ENCODE measurements around the gene ABHD6. TPM values are rescaled to one million over a fixed set of nuclear protein-coding genes. Genes with fewer than 3 reads are reported as not detected.
A peak's percentile ranks its signal among the peaks of the same experiment; 100 is the strongest.

The ABHD6 gene
- total and polyA plus RNA-seq, 2 experiments from 2014 or later: 24.6 to 25.1 TPM

GRCh38 chr3:58323529-58324390, 86.2 kb downstream of the ABHD6 start:
- H3K36me3 ChIP-seq (replicated peaks; ENCODE audit: insufficient read depth, low read depth): no peaks in the 10 kb centered on the region
- H4K20me1 ChIP-seq (ENCODE audit: insufficient read depth, poor library complexity, severe bottlenecking): no peaks in the 10 kb centered on the region
- DNase-seq (ENCODE audit: low spot score): no peak
- H3K79me2 ChIP-seq: no peaks in the 10 kb centered on the region
- H2AFZ ChIP-seq: no peak overlapping the region
- 89% methylated on average over 3 of the region's 3 CpGs for WGBS (ENCODE audit: low lambda C conversion rate, missing lambda C conversion rate)
- H3K9me2 ChIP-seq (replicated peaks; ENCODE audit: insufficient read depth): no peaks in the 10 kb centered on the region
- no peaks in the 10 kb centered on the region for H3K9me3 ChIP-seq (ENCODE audit: low read depth)
- no peak for TF ChIP-seq CTCF (IDR thresholded peaks at IDR 0.05; ENCODE audit: poor library complexity)
- TF ChIP-seq EZH2 (IDR thresholded peaks at IDR 0.05; ENCODE audit: borderline replicate concordance): no peak
- TF ChIP-seq EZH2phosphoT487 (IDR thresholded peaks at IDR 0.05; ENCODE audit: low read depth, severe bottlenecking, unreplicated experiment): no peak
- H3K4me1 ChIP-seq (ENCODE audit: insufficient read depth): peaks cover 9% of the 10 kb centered on the region
- H3K27me3 ChIP-seq: no peaks in the 10 kb centered on the region
- H3K27ac ChIP-seq: no peak overlapping the region
- H3K4me3 ChIP-seq: no peak overlapping the region
- H3K4me2 ChIP-seq: no peak overlapping the region

GRCh38 chr3:58324391-58325390, 87.1 kb downstream of the ABHD6 start:
- no peaks in the 10 kb centered on the region for H4K20me1 ChIP-seq (ENCODE audit: insufficient read depth, poor library complexity, severe bottlenecking)
- no peaks in the 10 kb centered on the region for H3K27me3 ChIP-seq
- WGBS (ENCODE audit: low lambda C conversion rate, missing lambda C conversion rate): 83% methylated on average over 7 of the region's 7 CpGs
- H3K4me2 ChIP-seq: no peak overlapping the region
- H3K4me1 ChIP-seq (ENCODE audit: insufficient read depth): peaks cover 9% of the 10 kb centered on the region
- H3K79me2 ChIP-seq: no peaks in the 10 kb centered on the region
- H3K4me3 ChIP-seq: no peak overlapping the region
- no peaks in the 10 kb centered on the region for H3K9me3 ChIP-seq (ENCODE audit: low read depth)
- H2AFZ ChIP-seq: no peak overlapping the region
- no peak for TF ChIP-seq CTCF (IDR thresholded peaks at IDR 0.05; ENCODE audit: poor library complexity)
- TF ChIP-seq EZH2 (IDR thresholded peaks at IDR 0.05; ENCODE audit: borderline replicate concordance): no peak
- no peak for TF ChIP-seq EZH2phosphoT487 (IDR thresholded peaks at IDR 0.05; ENCODE audit: low read depth, severe bottlenecking, unreplicated experiment)
- H3K9me2 ChIP-seq (replicated peaks; ENCODE audit: insufficient read depth): no peaks in the 10 kb centered on the region
- no peak for DNase-seq (ENCODE audit: low spot score)
- H3K27ac ChIP-seq: no peak overlapping the region
- no peaks in the 10 kb centered on the region for H3K36me3 ChIP-seq (replicated peaks; ENCODE audit: insufficient read depth, low read depth)

GRCh38 chr3:58325525-58325992, 88.0 kb downstream of the ABHD6 start:
- Histone ChIP-seq H3K27ac (peak overlapping the region; percentile 38), H4K20me1 (ENCODE audit: insufficient read depth, poor library complexity, severe bottlenecking) (no peaks in the 10 kb centered on the region), H3K4me2 (no peak overlapping the region), H3K27me3 (no peaks in the 10 kb centered on the region), H3K9me3 (ENCODE audit: low read depth) (no peaks in the 10 kb centered on the region), H3K9me2 (replicated peaks; ENCODE audit: insufficient read depth) (no peaks in the 10 kb centered on the region), H3K4me3 (no peak overlapping the region), H3K36me3 (replicated peaks; ENCODE audit: insufficient read depth, low read depth) (no peaks in the 10 kb centered on the region), H3K4me1 (ENCODE audit: insufficient read depth) (peaks cover 9% of the 10 kb centered on the region), H2AFZ (no peak overlapping the region), H3K79me2 (no peaks in the 10 kb centered on the region)
- no peak for DNase-seq (ENCODE audit: low spot score)
- TF ChIP-seq EZH2 (IDR thresholded peaks at IDR 0.05; ENCODE audit: borderline replicate concordance) (no peak), EZH2phosphoT487 (IDR thresholded peaks at IDR 0.05; ENCODE audit: low read depth, severe bottlenecking, unreplicated experiment) (no peak), CTCF (IDR thresholded peaks at IDR 0.05; ENCODE audit: poor library complexity) (no peak)
- WGBS (ENCODE audit: low lambda C conversion rate, missing lambda C conversion rate): 63% methylated on average over 2 of the region's 2 CpGs
